Measurements from ENCODE around the gene C1orf116. TPM values are rescaled to one million over a fixed set of nuclear protein-coding genes. Genes with fewer than 3 reads are reported as not detected.
A peak's percentile ranks its signal among the peaks of the same experiment; 100 is the strongest.

C1orf116 gene
- total and polyA plus RNA-seq, 4 donors, result 0.27 to 0.79 (median 0.46) TPM

- Histone ChIP-seq H3K9ac (ENCODE audit: low read depth in 1 of 2, low read length in 2 of 2) (no peak overlapping the region), H3K27ac (ENCODE audit: low read depth in 1 of 2, low read length in 2 of 2) (no peak overlapping the region), H3K27me3 (ENCODE audit: control insufficient read depth in 4 of 4, insufficient read depth in 4 of 4, low read length in 3 of 4) (no peaks in the 10 kb centered on the region), H3K9me3 (ENCODE audit: control insufficient read depth in 4 of 4, low read length in 3 of 4) (no peaks in the 10 kb centered on the region), H3K36me3 (ENCODE audit: control insufficient read depth in 4 of 4, insufficient read depth in 3 of 4, low read depth in 1 of 4, low read length in 3 of 4) (no peaks in the 10 kb centered on the region), H3K4me3 (ENCODE audit: low read depth in 1 of 3, low read length in 3 of 3) (no peak overlapping the region), H3K4me1 (ENCODE audit: control insufficient read depth in 4 of 4, insufficient read depth in 4 of 4, low read length in 3 of 4) (peaks cover 9 to 29% (median 24%) of the 10 kb centered on the region in 4 donors)
- no peak for DNase-seq (ENCODE audit: low spot score)
- TF ChIP-seq REST (IDR thresholded peaks at IDR 0.05) (no peak), FOXA2 (IDR thresholded peaks at IDR 0.05) (no peak), SP1 (IDR thresholded peaks at IDR 0.05) (no peak), EGR1 (IDR thresholded peaks at IDR 0.05; ENCODE audit: low read depth in 2 of 2) (no peak), ZBTB33 (IDR thresholded peaks at IDR 0.05) (no peak), HNF4A (conservative IDR thresholded peaks at IDR 0.05) (no peak), YY1 (IDR thresholded peaks at IDR 0.05) (no peak), GABPA (IDR thresholded peaks at IDR 0.05 in 1 of 2, conservative IDR thresholded peaks at IDR 0.05 in 1 of 2) (no peak), NR2F2 (IDR thresholded peaks at IDR 0.05) (no peak), FOXA1 (IDR thresholded peaks at IDR 0.05) (no peak), JUND (IDR thresholded peaks at IDR 0.05) (no peak), RAD21 (IDR thresholded peaks at IDR 0.05) (no peak), RXRA (IDR thresholded peaks at IDR 0.05) (no peak), HNF4G (IDR thresholded peaks at IDR 0.05) (no peak), TAF1 (conservative IDR thresholded peaks at IDR 0.05) (no peak), ATF3 (IDR thresholded peaks at IDR 0.05) (no peak)
- WGBS, result 77% methylated on average over 5 of the region's 5 CpGs
Measured at GRCh38 chr1:207029701-207030521, 2.6 kb downstream of the C1orf116 start.

DNA sequence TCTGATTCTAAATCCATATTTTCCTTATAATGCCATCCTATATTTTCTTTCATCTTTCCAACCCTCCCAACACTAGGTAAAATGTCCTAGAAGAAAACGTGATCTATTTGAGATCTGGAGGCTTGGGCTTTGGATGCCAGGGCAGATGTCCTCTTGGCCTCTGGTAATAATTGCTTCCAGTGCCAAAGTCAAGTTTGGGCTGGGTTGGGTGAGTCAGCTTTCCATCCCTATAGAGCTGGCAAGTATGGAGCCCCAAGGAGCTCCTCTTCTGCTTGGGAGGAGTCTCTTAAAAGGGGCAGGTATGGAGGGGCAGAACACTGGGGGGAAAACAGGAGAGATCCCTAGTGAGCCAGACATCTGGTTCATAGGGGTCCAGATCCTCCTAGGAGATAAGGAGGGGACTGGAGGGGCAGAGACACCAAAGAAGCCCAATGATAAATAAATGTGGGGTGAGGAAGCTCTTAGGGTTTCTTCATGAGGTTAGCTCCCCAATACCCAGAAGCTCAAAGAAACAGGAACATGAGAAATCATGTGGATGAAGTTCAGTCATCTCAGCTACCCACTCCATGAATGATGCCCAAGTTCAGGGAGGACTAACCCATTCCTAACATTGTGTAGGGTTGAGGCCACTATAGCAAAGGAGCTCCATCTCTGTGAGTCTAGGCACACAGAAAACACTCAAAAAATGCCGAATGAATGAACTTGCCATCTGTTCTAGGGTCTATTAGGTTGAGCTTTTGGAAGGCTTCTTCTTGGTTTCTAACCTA is 3.5 kb downstream of the C1orf116 start:
- H3K4me3 ChIP-seq (ENCODE audit: low read depth in 1 of 3, low read length in 3 of 3), result no peak overlapping the region
- no peak for DNase-seq (ENCODE audit: low spot score)
- TF ChIP-seq HNF4A (conservative IDR thresholded peaks at IDR 0.05) (peak; percentile 29 to 62), FOXA1 (IDR thresholded peaks at IDR 0.05) (no peak), JUND (IDR thresholded peaks at IDR 0.05) (peak in 1 of 2 donors; percentile 19)
- peaks cover 9 to 29% (median 25%) of the 10 kb centered on the region in 4 donors for H3K4me1 ChIP-seq (ENCODE audit: control insufficient read depth in 4 of 4, insufficient read depth in 4 of 4, low read length in 3 of 4)
- H3K27me3 ChIP-seq (ENCODE audit: control insufficient read depth in 4 of 4, insufficient read depth in 4 of 4, low read length in 3 of 4), result no peaks in the 10 kb centered on the region
- no peaks in the 10 kb centered on the region for H3K9me3 ChIP-seq (ENCODE audit: control insufficient read depth in 4 of 4, low read length in 3 of 4)
- 62% methylated on average over 2 of the region's 2 CpGs for WGBS
- H3K27ac ChIP-seq (ENCODE audit: low read depth in 1 of 2, low read length in 2 of 2), result no peak overlapping the region
- H3K9ac ChIP-seq (ENCODE audit: low read depth in 1 of 2, low read length in 2 of 2), result no peak overlapping the region
- H3K36me3 ChIP-seq (ENCODE audit: control insufficient read depth in 4 of 4, insufficient read depth in 3 of 4, low read depth in 1 of 4, low read length in 3 of 4), result no peaks in the 10 kb centered on the region
